AG04450 (cell line): ENCODE measurements around the gene GABRQ. TPM values are rescaled to one million over a fixed set of nuclear protein-coding genes. Genes with fewer than 3 reads are reported as not detected.
"Not testable (repeated sequence)": the region's sequence is repeated elsewhere in the genome, so short reads cannot be mapped to it uniquely, and the experiment has no call there.

Source experiments
- CTCF ChIA-PET: fragments of 300-600, 350-600 bp; formaldehyde crosslinking; extraction: SDS; loops from one replicate; lab custom pipeline; 2022; ENCODE audit warnings: antibody characterized with exemption, inconsistent platforms; lab: Charles Lee
- POLR2A ChIA-PET: fragments of 350-600 bp; formaldehyde crosslinking; extraction: SDS; loops from one replicate; lab custom pipeline; 2021; ENCODE audit warnings: antibody characterized with exemption, inconsistent platforms; lab: Yijun Ruan, JAX
- DNase-seq: peaks from one replicate; pipeline ENCODE4 v3.0.0-alpha.2; 2011; ENCODE audit warnings: low read depth, low spot score
- H3K27ac ChIP-seq: one replicate; pipeline ENCODE4 v1.5.1; 2012; ENCODE audit warnings: low read depth, low read length, control low read depth
- H3K27me3 ChIP-seq: one replicate; pipeline ENCODE4 v1.6.0; 2012; ENCODE audit warnings: low read length; ENCODE audit not compliant: control insufficient read depth, insufficient read depth
- H3K4me3 ChIP-seq: 2 replicates; pipeline ENCODE4 v1.5.1; 2011; ENCODE audit warnings: mild to moderate bottlenecking, low read depth, low read length, control low read depth
- H3K9me3 ChIP-seq: 2 replicates; pipeline ENCODE4 v1.5.1; 2012; ENCODE audit warnings: low read length; ENCODE audit not compliant: control insufficient read depth, insufficient read depth
- polyA plus RNA-seq: library from polyadenylated mRNA; depleted of rRNA; stranded (reverse); fragments of >200 nt; gene quantifications from 2 replicates; pipeline ENCODE4 v1.2.3, GENCODE V29; 2011; rRNA removed

GABRQ gene
- polyA plus RNA-seq, 1 experiment: 0.05 TPM

DNA sequence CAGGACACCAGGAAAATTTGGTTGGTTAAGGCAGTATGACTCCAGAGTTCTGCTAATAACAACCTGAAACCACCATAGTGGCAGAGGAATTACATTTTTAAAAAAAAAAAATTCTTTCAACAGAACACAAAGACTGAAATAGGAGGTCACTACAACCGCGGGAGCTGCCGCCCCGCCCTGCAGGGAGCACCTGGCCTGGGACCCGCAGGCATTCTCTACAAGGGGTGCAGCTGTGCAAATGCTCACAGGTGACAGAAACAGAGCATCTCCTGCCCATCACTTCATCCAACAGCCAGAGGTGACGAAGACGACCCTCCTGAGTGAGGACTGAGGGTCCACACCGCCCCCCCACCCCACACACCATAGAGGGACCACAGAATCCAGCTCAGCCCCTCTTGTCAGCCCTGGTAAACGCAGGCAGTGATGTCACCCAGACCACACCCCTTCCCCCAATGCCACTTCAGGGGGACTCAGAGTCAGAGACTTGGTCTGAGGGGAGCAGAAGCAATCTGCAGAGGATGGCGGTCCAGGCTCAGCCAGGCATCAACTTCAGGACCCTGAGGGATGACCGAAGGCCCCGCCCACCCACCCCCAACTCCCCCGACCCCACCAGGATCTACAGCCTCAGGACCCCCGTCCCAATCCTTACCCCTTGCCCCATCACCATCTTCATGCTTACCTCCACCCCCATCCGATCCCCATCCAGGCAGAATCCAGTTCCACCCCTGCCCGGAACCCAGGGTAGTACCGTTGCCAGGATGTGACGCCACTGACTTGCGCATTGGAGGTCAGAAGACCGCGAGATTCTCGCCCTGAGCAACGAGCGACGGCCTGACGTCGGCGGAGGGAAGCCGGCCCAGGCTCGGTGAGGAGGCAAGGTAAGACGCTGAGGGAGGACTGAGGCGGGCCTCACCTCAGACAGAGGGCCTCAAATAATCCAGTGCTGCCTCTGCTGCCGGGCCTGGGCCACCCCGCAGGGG lies 60.5 kb downstream of the GABRQ start, which contains the start of gene MAGEA3:
Gene MAGEA3 (plus strand): TSS at position 843 of the 980 bp plus-strand sequence. CDS start 2,039 bp downstream, outside the sequence.
- H3K27ac ChIP-seq, CTCF ChIA-PET, DNase-seq, H3K4me3 ChIP-seq, POLR2A ChIA-PET, H3K9me3 ChIP-seq, H3K27me3 ChIP-seq: not testable (repeated sequence)

DNA sequence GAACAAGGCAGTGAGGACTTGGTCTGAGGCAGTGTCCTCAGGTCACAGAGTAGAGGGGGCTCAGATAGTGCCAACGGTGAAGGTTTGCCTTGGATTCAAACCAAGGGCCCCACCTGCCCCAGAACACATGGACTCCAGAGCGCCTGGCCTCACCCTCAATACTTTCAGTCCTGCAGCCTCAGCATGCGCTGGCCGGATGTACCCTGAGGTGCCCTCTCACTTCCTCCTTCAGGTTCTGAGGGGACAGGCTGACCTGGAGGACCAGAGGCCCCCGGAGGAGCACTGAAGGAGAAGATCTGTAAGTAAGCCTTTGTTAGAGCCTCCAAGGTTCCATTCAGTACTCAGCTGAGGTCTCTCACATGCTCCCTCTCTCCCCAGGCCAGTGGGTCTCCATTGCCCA lies 62.7 kb downstream of the GABRQ start:
- DNase-seq, H3K4me3 ChIP-seq, H3K27me3 ChIP-seq, H3K27ac ChIP-seq, H3K9me3 ChIP-seq, CTCF ChIA-PET, POLR2A ChIA-PET: not testable (repeated sequence)

GRCh38 chrX:152706500-152706899 lies 68.8 kb downstream of the GABRQ start:
- H3K27me3 ChIP-seq, H3K27ac ChIP-seq, H3K4me3 ChIP-seq, POLR2A ChIA-PET, DNase-seq, CTCF ChIA-PET, H3K9me3 ChIP-seq: not testable (repeated sequence)

Other genes starting within 250 kb of the GABRQ start
- not detected in 2 replicates for gene GABRA3, start 186.6 kb upstream of the GABRQ start, polyA plus RNA-seq
- gene MAGEA3, start 60.9 kb downstream of the GABRQ start, polyA plus RNA-seq: not detected in 2 replicates
- gene CSAG2, start 71.4 kb downstream of the GABRQ start, polyA plus RNA-seq: not detected in 2 replicates
- gene MAGEA2B, start 76.7 kb downstream of the GABRQ start, polyA plus RNA-seq: not detected in 2 replicates
- not detected in 2 replicates for gene CSAG1, start 95.8 kb downstream of the GABRQ start, polyA plus RNA-seq
- not detected in 2 replicates for gene MAGEA12, start 95.9 kb downstream of the GABRQ start, polyA plus RNA-seq
- gene MAGEA2, start 115.9 kb downstream of the GABRQ start, polyA plus RNA-seq: not detected in 2 replicates
- not detected in 2 replicates for gene CSAG3, start 121.3 kb downstream of the GABRQ start, polyA plus RNA-seq
- not detected in 2 replicates for gene MAGEA6, start 131.8 kb downstream of the GABRQ start, polyA plus RNA-seq
- 53.8 and 70.9 TPM in 2 replicates for gene CETN2, start 192.9 kb downstream of the GABRQ start, polyA plus RNA-seq
- 19.6 and 21.0 TPM in 2 replicates for gene NSDHL, start 193.2 kb downstream of the GABRQ start, polyA plus RNA-seq